Muscle layer of colon (tissue), 2 donors: ENCODE data around the gene KCNIP3.

Source experiments
- H3K27ac ChIP-seq: one replicate; pipeline ENCODE4 v1.7.0; 2013; ENCODE audit warnings: low read depth, mild to moderate bottlenecking, low read length, moderate library complexity
- H3K27me3 ChIP-seq, 2 donors: one replicate each; pipeline ENCODE4 v1.7.0; 2013; ENCODE audit warnings: low read length in 2 of 2, mild to moderate bottlenecking in 2 of 2; ENCODE audit not compliant: insufficient read depth in 2 of 2, control insufficient read depth in 1 of 2
- H3K36me3 ChIP-seq: one replicate; pipeline ENCODE4 v1.7.0; 2013; ENCODE audit warnings: mild to moderate bottlenecking, low read length; ENCODE audit not compliant: insufficient read depth
- H3K4me1 ChIP-seq: one replicate; pipeline ENCODE4 v1.7.0; 2013; ENCODE audit warnings: mild to moderate bottlenecking, low read length; ENCODE audit not compliant: insufficient read depth
- H3K4me3 ChIP-seq, 2 donors: one replicate each; pipeline ENCODE4 v1.7.0; 2013; ENCODE audit warnings: low read length in 2 of 2, low read depth in 1 of 2, mild to moderate bottlenecking in 1 of 2, moderate library complexity in 1 of 2
- H3K9ac ChIP-seq: one replicate; pipeline ENCODE4 v1.7.0; 2013; ENCODE audit warnings: low read length
- H3K9me3 ChIP-seq: one replicate; pipeline ENCODE4 v1.7.0; 2013; ENCODE audit warnings: mild to moderate bottlenecking, low read length
- donor health status: abdominal sarcoma.
- donor health status: Adenocarcinoma of cecum.

KCNIP3 gene

DNA sequence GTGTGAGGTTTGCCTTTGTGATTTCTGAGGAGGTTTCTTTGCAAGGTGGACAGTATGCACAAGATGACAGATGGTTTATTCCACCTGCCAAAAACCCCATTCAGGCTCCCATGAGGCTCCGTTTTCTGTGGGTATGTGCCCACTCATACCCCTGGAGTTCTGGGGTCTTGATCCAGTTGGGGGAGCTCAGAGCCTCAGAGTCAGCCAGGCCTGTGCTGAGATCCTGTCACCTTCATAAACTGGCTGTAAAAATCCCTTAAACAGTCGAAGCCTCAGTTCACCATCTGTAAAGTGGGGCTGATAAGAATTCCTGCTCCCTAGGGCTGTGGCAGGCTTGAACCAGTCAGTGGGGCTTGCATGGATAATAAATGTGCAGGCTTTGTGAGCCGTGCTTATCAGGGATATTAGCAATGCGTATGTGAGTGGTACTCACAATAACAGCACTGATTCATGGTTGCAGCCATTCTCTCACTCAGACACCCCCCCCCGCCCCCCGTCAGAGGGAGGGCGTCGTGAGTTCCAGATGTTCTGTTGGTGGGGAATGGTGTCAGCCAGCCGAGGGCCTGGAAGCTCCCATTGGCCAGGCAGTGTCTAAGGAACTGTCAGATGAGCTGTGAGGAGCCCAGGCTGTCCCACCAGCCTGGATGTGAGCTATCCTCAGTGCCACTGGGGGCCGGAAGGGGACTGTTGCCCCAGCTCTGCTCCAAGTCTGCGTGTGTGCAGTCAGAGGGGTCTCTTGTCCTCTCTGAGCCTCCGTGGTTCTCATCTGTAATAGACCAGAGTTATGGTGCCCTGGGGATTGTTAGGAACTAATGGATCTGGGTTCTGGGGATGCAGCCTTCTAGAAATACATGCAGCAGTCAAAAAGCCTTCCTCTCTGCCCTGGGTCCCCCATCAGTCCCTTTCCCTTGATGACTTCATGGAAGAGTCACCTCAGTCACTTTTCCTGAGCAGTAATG is 51.7 kb downstream of the KCNIP3 start:
- H3K4me1 ChIP-seq: peaks cover 15% of the 10 kb centered on the region
- no peaks in the 10 kb centered on the region for H3K27me3 ChIP-seq
- H3K9ac ChIP-seq: no peak overlapping the region
- H3K9me3 ChIP-seq: no peaks in the 10 kb centered on the region
- H3K36me3 ChIP-seq: no peaks in the 10 kb centered on the region
- no peak overlapping the region for H3K27ac ChIP-seq
- H3K4me3 ChIP-seq: no peak overlapping the region

GRCh38 chr2:95349568-95350322 is 52.6 kb downstream of the KCNIP3 start:
- H3K27me3 ChIP-seq: no peaks in the 10 kb centered on the region
- no peaks in the 10 kb centered on the region for H3K36me3 ChIP-seq
- H3K27ac ChIP-seq: no peak overlapping the region
- no peak overlapping the region for H3K4me3 ChIP-seq
- peaks cover 15% of the 10 kb centered on the region for H3K4me1 ChIP-seq
- H3K9ac ChIP-seq: no peak overlapping the region
- no peaks in the 10 kb centered on the region for H3K9me3 ChIP-seq

DNA sequence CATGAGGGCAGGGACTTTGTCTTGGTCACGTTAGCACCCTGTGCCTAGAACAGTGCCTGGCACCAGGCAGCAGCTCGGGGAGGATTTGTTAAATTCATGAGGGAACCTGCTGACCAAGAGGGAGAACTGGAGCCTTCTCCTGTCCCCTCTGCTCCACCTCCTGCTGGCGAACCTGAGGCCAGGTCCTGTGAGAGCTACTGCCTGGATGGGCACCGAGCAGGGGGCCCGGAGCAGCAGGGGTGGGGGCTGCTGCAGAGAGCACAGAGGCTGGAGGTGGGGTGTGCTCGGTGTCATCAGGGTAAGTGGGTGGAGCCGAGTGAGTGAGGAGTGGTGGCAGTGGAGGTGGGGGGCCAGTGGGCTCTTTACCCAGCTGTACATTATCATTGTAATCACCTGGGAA is 53.2 kb downstream of the KCNIP3 start:
- H3K4me1 ChIP-seq: peaks cover 8% of the 10 kb centered on the region
- H3K4me3 ChIP-seq: no peak overlapping the region
- no peaks in the 10 kb centered on the region for H3K9me3 ChIP-seq
- H3K27ac ChIP-seq: no peak overlapping the region
- H3K9ac ChIP-seq: no peak overlapping the region
- H3K36me3 ChIP-seq: no peaks in the 10 kb centered on the region
- H3K27me3 ChIP-seq: no peaks in the 10 kb centered on the region

- Histone ChIP-seq H3K4me1 (peaks cover 7% of the 10 kb centered on the region), H3K9ac (no peak overlapping the region), H3K4me3 (no peak overlapping the region), H3K27ac (no peak overlapping the region), H3K36me3 (no peaks in the 10 kb centered on the region), H3K9me3 (no peaks in the 10 kb centered on the region), H3K27me3 (no peaks in the 10 kb centered on the region)
Observed at GRCh38 chr2:95350774-95351597, 53.8 kb downstream of the KCNIP3 start.

GRCh38 chr2:95351598-95351915 is 54.4 kb downstream of the KCNIP3 start:
- H3K4me3 ChIP-seq: no peak overlapping the region
- H3K27me3 ChIP-seq: no peaks in the 10 kb centered on the region
- no peaks in the 10 kb centered on the region for H3K9me3 ChIP-seq
- H3K27ac ChIP-seq: no peak overlapping the region
- peaks cover 7% of the 10 kb centered on the region for H3K4me1 ChIP-seq
- no peaks in the 10 kb centered on the region for H3K36me3 ChIP-seq
- no peak overlapping the region for H3K9ac ChIP-seq

DNA sequence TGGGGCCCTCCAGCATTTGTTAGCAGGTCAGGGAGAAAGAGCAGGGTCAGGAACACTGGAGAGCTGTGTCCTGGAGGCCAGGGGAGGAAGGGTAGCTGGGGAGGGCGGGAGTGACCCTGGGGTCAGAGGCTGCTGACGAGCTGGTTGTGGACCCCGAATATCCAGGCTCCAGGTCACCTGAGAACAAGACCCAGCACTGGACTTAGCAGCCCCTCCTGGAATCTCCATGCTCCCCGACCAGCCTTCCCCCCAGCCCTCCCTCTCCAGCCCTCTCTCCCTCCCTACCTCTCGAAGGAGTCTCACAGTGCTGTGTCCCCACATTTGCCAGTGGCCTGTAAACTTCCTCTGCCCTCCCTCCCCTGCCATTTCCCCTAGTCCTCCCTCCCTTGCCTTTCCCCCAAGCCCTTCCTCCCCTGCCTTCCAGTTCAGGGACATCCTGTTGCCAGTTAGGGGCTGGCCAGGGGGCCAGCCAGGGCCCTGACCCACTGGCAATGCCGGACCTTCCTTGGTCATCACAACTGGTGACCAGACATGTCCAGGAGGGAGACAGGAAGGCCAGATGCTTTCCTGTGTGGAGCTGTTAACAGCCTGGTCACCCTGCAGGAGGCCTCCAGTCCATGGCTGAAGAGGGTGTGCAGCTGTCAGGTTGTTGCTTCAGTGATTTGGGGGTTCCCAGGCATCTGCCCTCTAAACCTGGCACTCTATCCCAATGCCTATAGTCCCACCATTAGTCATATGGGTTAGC is 55.3 kb downstream of the KCNIP3 start:
- Histone ChIP-seq H3K27me3 (no peaks in the 10 kb centered on the region), H3K36me3 (no peaks in the 10 kb centered on the region), H3K4me1 (peaks cover 4% of the 10 kb centered on the region), H3K9me3 (no peaks in the 10 kb centered on the region), H3K27ac (no peak overlapping the region), H3K4me3 (no peak overlapping the region), H3K9ac (no peak overlapping the region)

GRCh38 chr2:95353055-95353575 is 56.0 kb downstream of the KCNIP3 start:
- no peak overlapping the region for H3K9ac ChIP-seq
- H3K4me1 ChIP-seq: no peaks in the 10 kb centered on the region
- no peak overlapping the region for H3K4me3 ChIP-seq
- H3K36me3 ChIP-seq: no peaks in the 10 kb centered on the region
- H3K27me3 ChIP-seq: no peaks in the 10 kb centered on the region
- H3K27ac ChIP-seq: no peak overlapping the region
- H3K9me3 ChIP-seq: no peaks in the 10 kb centered on the region

DNA sequence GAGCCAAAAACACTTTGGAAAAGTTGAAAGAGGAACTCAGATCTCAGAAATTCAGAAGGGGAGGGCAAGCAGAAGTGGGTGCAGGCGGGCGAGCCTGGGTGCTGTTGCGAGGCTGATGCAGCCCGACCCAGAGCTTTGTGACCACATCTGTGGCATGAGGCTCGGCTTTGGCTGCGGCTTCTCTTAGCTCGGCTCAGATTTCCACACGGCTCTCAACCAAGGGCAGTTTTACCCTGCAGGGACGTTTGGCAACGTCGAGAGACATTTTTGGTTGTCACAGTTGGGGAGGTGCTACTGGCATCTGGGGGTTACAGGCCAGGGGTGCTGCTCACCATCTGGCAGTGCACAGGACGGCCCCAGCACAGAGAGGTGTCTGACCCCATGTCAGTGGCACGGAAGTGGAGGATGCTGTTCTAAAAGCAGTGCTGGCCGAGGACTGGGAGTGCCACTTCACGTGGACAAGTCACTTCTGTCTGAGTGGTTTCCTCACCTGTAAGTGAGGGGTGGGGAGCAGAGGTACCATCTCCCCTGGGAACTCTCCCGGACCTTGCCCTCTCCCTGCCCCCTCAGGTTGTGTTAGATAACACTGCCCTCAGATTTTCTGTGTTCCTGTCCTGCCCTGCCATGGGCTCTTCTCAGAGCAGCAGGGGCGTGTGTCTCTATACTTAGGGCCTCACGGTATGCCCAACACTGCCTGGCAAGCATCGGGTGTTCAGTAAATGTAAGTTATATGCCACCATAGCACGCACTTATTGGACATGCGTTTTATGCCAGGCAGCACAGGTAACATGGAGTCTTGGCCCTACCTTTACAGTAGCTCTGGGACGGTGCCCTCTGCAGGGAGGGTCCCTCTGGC is 56.7 kb downstream of the KCNIP3 start:
- no peaks in the 10 kb centered on the region for H3K27me3 ChIP-seq
- no peak overlapping the region for H3K27ac ChIP-seq

DNA sequence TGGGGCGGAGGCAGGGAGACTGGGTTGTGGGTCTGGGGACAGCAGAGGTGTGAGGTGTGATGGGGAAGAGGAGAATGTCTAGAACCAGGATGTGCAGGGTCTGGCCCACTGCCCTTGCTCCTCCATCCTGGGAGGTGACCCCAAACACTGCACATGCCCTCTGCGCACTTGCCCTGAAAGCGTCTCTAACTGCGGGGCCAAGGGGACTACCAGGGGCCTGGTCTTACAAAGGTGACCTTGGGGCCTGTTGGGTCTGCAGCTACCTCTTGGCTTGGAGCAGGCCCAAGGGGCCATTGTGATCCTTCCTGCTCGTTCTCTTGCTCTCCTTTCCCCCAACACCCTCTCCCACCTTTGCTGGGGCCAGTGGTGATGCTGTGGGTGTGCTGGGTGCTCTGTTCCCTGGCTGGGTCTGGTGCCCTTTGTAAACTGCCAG is 57.3 kb downstream of the KCNIP3 start:
- H3K27ac ChIP-seq: no peak overlapping the region
- no peak overlapping the region for H3K4me3 ChIP-seq
- no peaks in the 10 kb centered on the region for H3K27me3 ChIP-seq
- no peaks in the 10 kb centered on the region for H3K9me3 ChIP-seq
- no peaks in the 10 kb centered on the region for H3K36me3 ChIP-seq
- H3K4me1 ChIP-seq: no peaks in the 10 kb centered on the region
- no peak overlapping the region for H3K9ac ChIP-seq

More for the DNA sequence above, 56.7 kb downstream of the KCNIP3 start:
- H3K4me1 ChIP-seq: no peaks in the 10 kb centered on the region
- H3K36me3 ChIP-seq: no peaks in the 10 kb centered on the region
- no peak overlapping the region for H3K4me3 ChIP-seq
- H3K9ac ChIP-seq: no peak overlapping the region
- no peaks in the 10 kb centered on the region for H3K9me3 ChIP-seq

GRCh38 chr2:95354925-95355324 is 57.8 kb downstream of the KCNIP3 start:
- no peaks in the 10 kb centered on the region for H3K27me3 ChIP-seq
- H3K27ac ChIP-seq: no peak overlapping the region
- H3K36me3 ChIP-seq: no peaks in the 10 kb centered on the region
- no peaks in the 10 kb centered on the region for H3K4me1 ChIP-seq
- H3K9ac ChIP-seq: no peak overlapping the region
- no peak overlapping the region for H3K4me3 ChIP-seq
- H3K9me3 ChIP-seq: no peaks in the 10 kb centered on the region
